Tibial artery (tissue), 4 donors: ENCODE measurements around the gene CAPN15.

ENCODE experiments used
- DNase-seq, 2 donors: peaks; one replicate each; pipeline ENCODE4 v3.0.0-alpha.2; 2019
- H3K27ac ChIP-seq, 2 donors: fragments of 200-600 bp; sonication (generic) in 1 of 2; 1 replicate in 1 of 2; 2 replicates in 1 of 2; pipeline ENCODE4 v1.5.1; 2018 to 2019; ENCODE audit warnings: mild to moderate bottlenecking in 1 of 2
- H3K27me3 ChIP-seq, 2 donors: fragments of 200-600 bp; sonication (generic) in 1 of 2; one replicate each; pipeline versions ENCODE4 v1.5.1 to v1.6.0; 2016 to 2019
- H3K36me3 ChIP-seq, 3 donors: fragments of 200-600 bp; sonication (generic) in 2 of 3; one replicate each; pipeline ENCODE4 v1.5.1; 2016 to 2019; ENCODE audit warnings: mild to moderate bottlenecking in 2 of 3
- H3K4me1 ChIP-seq, 4 donors: fragments of 200-600 bp; sonication (generic) in 2 of 4; 1 replicate in 3 of 4; 2 replicates in 1 of 4; pipeline ENCODE4 v1.5.1; 2016 to 2019
- H3K4me3 ChIP-seq, 2 donors: fragments of 200-600 bp; sonication (generic) in 1 of 2; 1 replicate in 1 of 2; 2 replicates in 1 of 2; pipeline ENCODE4 v1.5.1; 2018 to 2019; ENCODE audit warnings: mild to moderate bottlenecking in 2 of 2
- H3K9me3 ChIP-seq, 3 donors: fragments of 200-600 bp; sonication (generic) in 1 of 3; one replicate each; pipeline ENCODE4 v1.5.1; 2016 to 2019
- intact Hi-C: fragments of 100-400 bp; cut with DNase I; formaldehyde crosslinking; loops from one replicate; pipeline ENCODE4 v1.15.0; 2023; ENCODE audit warnings: low total_unique reads
- TF ChIP-seq, protein P1 (sequence below), 2 experiments: fragments of 200-600 bp in 1 of 2; fragments of 450-650 bp in 1 of 2; IDR thresholded peaks; one replicate each; pipeline ENCODE4 v1.5.1; 2017 to 2019; ENCODE audit warnings: antibody characterized with exemption in 2 of 2, mild to moderate bottlenecking in 1 of 2, moderate library complexity in 1 of 2

The CAPN15 gene

DNA sequence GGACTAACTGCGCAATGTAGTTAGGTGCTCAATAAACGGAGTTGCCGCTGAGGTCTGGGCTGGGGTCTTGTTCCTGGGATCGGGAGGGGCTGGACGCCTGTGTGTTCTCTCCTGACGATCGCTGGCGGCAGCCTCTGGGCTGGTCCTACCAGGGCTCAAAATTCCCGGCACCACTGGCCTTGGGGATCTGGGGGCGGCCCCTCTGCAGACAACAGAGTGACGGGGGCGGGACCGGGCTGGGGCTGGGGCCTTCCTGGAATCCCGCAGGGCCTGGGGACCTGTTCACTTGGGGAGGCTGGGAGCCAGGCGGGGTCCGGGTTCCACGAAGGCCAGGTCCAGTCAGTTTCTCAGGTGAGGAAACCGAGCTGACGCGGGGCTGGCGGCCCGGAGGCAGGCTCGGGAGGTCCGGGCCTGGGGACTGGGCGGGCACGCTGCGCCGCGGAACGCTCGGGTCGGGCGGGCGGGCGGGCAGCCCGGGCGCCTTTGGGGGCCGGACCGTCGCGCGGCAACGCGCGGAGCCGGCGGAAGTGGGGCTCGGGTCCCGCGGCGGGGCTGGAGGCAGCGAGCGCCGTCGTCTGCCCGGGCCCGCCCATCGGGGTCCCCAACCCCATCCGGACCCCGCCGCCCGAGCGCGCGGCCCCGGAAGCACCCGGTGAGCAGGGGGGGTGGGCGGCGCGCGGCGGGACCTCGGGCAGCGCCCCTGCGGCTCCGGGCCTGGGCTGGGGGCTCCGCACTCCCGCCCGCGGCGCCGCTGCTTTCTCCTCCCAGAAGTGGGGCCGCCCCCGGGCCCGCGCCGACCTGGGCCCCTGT lies 42.1 kb downstream of the CAPN15 start, which contains the start of gene PIGQ:
PIGQ (plus strand) TSS at position 524 of the 810 bp plus-strand sequence. CDS start 4,107 bp downstream, outside the sequence.
- intact Hi-C loops = no loop called here
- TF ChIP-seq, protein P1, sequence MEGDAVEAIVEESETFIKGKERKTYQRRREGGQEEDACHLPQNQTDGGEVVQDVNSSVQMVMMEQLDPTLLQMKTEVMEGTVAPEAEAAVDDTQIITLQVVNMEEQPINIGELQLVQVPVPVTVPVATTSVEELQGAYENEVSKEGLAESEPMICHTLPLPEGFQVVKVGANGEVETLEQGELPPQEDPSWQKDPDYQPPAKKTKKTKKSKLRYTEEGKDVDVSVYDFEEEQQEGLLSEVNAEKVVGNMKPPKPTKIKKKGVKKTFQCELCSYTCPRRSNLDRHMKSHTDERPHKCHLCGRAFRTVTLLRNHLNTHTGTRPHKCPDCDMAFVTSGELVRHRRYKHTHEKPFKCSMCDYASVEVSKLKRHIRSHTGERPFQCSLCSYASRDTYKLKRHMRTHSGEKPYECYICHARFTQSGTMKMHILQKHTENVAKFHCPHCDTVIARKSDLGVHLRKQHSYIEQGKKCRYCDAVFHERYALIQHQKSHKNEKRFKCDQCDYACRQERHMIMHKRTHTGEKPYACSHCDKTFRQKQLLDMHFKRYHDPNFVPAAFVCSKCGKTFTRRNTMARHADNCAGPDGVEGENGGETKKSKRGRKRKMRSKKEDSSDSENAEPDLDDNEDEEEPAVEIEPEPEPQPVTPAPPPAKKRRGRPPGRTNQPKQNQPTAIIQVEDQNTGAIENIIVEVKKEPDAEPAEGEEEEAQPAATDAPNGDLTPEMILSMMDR (IDR thresholded peaks at IDR 0.05) = no peak
- peak; percentile 64 to 80 for DNase-seq
- Histone ChIP-seq H3K27me3 (peaks cover 0 to 15% of the 10 kb centered on the region in 2 donors), H3K4me1 (peaks cover 0 to 50% (median 30%) of the 10 kb centered on the region in 4 donors), H3K4me3 (peak within 1 kb of the TSS; percentile 84 to 92), H3K36me3 (peaks cover 5 to 18% (median 9%) of the 10 kb centered on the region in 3 donors), H3K27ac (peak within 1 kb of the TSS; percentile 75 to 78), H3K9me3 (no peaks in the 10 kb centered on the region)

GRCh38 chr16:572865-573650 lies 45.5 kb downstream of the CAPN15 start:
- Histone ChIP-seq H3K36me3 (peaks cover 14 to 43% (median 18%) of the 10 kb centered on the region in 3 donors), H3K4me1 (peaks cover 0 to 30% (median 16%) of the 10 kb centered on the region in 4 donors), H3K4me3 (no peak overlapping the region), H3K27ac (no peak overlapping the region), H3K27me3 (no peaks in the 10 kb centered on the region), H3K9me3 (no peaks in the 10 kb centered on the region)
- intact Hi-C loops = no loop called here
- TF ChIP-seq, protein P1 (IDR thresholded peaks at IDR 0.05) = no peak
- DNase-seq = no peak

- TF ChIP-seq, protein P1 (IDR thresholded peaks at IDR 0.05) = no peak
- intact Hi-C loops = no loop called here
- Histone ChIP-seq H3K27ac (no peak overlapping the region), H3K9me3 (no peaks in the 10 kb centered on the region), H3K36me3 (peaks cover 14 to 54% (median 18%) of the 10 kb centered on the region in 3 donors), H3K4me3 (no peak overlapping the region), H3K4me1 (peaks cover 0 to 19% (median 10%) of the 10 kb centered on the region in 4 donors), H3K27me3 (no peaks in the 10 kb centered on the region)
- no peak for DNase-seq
Observed at GRCh38 chr16:574021-574760, 46.7 kb downstream of the CAPN15 start.

GRCh38 chr16:575354-576196 lies 48.1 kb downstream of the CAPN15 start:
- Histone ChIP-seq H3K27me3 (no peaks in the 10 kb centered on the region), H3K4me3 (no peak overlapping the region), H3K9me3 (no peaks in the 10 kb centered on the region), H3K36me3 (peaks cover 14 to 62% (median 18%) of the 10 kb centered on the region in 3 donors), H3K27ac (no peak overlapping the region), H3K4me1 (peaks cover 0 to 12% (median 4%) of the 10 kb centered on the region in 4 donors)
- DNase-seq = no peak
- TF ChIP-seq, protein P1 (IDR thresholded peaks at IDR 0.05) = no peak
- intact Hi-C loops = loop anchor here (5.0 kb wide), 1 partner anchor 82 kb away; no protein-coding TSS in a partner anchor
